Measurements from ENCODE around the gene PCDHA13. TPM values are rescaled to one million over a fixed set of nuclear protein-coding genes. Genes with fewer than 3 reads are reported as not detected.

PCDHA13 gene
- total and polyA plus RNA-seq, 2 of the 4 experiments (the other 2 are of a cell fraction) = not detected

- Histone ChIP-seq H3K23ac (ENCODE audit: low read depth, low read length) (no peak overlapping the region), H2AK9ac (replicated peaks; ENCODE audit: low read depth, low read length, poor library complexity) (no peak overlapping the region), H3K4me3 (ENCODE audit: insufficient read depth, low read depth, low read length) (no peak overlapping the region), H3K9ac (ENCODE audit: low read depth, low read length) (no peak overlapping the region), H2BK15ac (ENCODE audit: low read depth, low read length) (no peak overlapping the region), H3K14ac (replicated peaks; ENCODE audit: low read depth, low read length) (no peak overlapping the region), H3K18ac (ENCODE audit: low read depth, low read length) (no peak overlapping the region), H3K36me3 (ENCODE audit: control insufficient read depth, insufficient read depth, low read length) (no peaks in the 10 kb centered on the region), H4K20me1 (ENCODE audit: insufficient read depth, low read length) (no peaks in the 10 kb centered on the region), H2AK5ac (ENCODE audit: low read depth, low read length) (no peak overlapping the region), H2AFZ (replicated peaks; ENCODE audit: low read length, poor library complexity) (no peak overlapping the region), H3K79me1 (ENCODE audit: low read depth in 1 of 2, low read length in 2 of 2) (no peaks in the 10 kb centered on the region), H3K56ac (ENCODE audit: extremely low read depth, insufficient read depth, low read length) (no peak overlapping the region), H2BK120ac (ENCODE audit: low read depth, low read length) (no peak overlapping the region), H2BK5ac (ENCODE audit: low read depth, low read length, poor library complexity, severe bottlenecking) (no peak overlapping the region), H3K4ac (ENCODE audit: low read depth, low read length) (no peak overlapping the region), H3K4me2 (ENCODE audit: low read depth, low read length) (no peak overlapping the region), H4K8ac (ENCODE audit: low read depth in 2 of 2, low read length in 2 of 2) (no peak overlapping the region), H3K27ac (ENCODE audit: insufficient read depth, low read length) (no peak overlapping the region), H2BK20ac (ENCODE audit: low read depth, low read length) (no peak overlapping the region), H4K91ac (ENCODE audit: insufficient read depth, low read depth, low read length) (no peak overlapping the region), H3K9me3 (ENCODE audit: control insufficient read depth, insufficient read depth, low read length) (peaks cover 13% of the 10 kb centered on the region), H4K5ac (ENCODE audit: low read depth, low read length) (no peak overlapping the region), H3K4me1 (ENCODE audit: control insufficient read depth, insufficient read depth, low read length) (no peaks in the 10 kb centered on the region), H3K27me3 (ENCODE audit: control insufficient read depth, insufficient read depth, low read length) (no peaks in the 10 kb centered on the region), H3K9me1 (ENCODE audit: insufficient read depth, low read length) (no peaks in the 10 kb centered on the region)
- intact Hi-C loops (cut with micrococcal nuclease) = no loop called here
- no peak for DNase-seq
- in situ Hi-C loops (cut with MboI; ENCODE audit: low sequenced_read_pairs) = no loop called here
- CTCF ChIA-PET = no interaction called here
- dilution Hi-C loops (cut with HindIII; ENCODE audit: low sequenced_read_pairs, unreplicated experiment) = no loop called here
- BruUV-seq (replicated peaks) = no TSS peak
- POLR2A ChIA-PET (ENCODE audit: unreplicated experiment) = no interaction called here
- ATAC-seq (ENCODE audit: low read depth) = no peak
- TF ChIP-seq MXI1 (IDR thresholded peaks at IDR 0.05; ENCODE audit: borderline replicate concordance, low read depth, low read length) = no peak
- no peak for TF ChIP-seq ELK1 (IDR thresholded peaks at IDR 0.05; ENCODE audit: borderline replicate concordance, low read depth, low read length)
- no peak for TF ChIP-seq USF2 (IDR thresholded peaks at IDR 0.05; ENCODE audit: low read depth, low read length)
- no peak for TF ChIP-seq NFE2L2 (IDR thresholded peaks at IDR 0.05; ENCODE audit: low read depth, low read length)
- TF ChIP-seq CEBPB (IDR thresholded peaks at IDR 0.05; ENCODE audit: low read depth, low read length) = no peak
- no peak for TF ChIP-seq CHD1 (IDR thresholded peaks at IDR 0.05; ENCODE audit: low read depth, low read length)
- TF ChIP-seq SMC3 (IDR thresholded peaks at IDR 0.05; ENCODE audit: low read depth, low read length) = no peak
- no peak for TF ChIP-seq POLR2A (IDR thresholded peaks at IDR 0.05; ENCODE audit: low read depth, low read length)
- TF ChIP-seq CTCF (conservative IDR thresholded peaks at IDR 0.05; ENCODE audit: low read depth, low read length) = no peak
- no peak for TF ChIP-seq FOS (IDR thresholded peaks at IDR 0.05; ENCODE audit: low read depth, low read length)
- no CpG with 5 or more reads among the region's 4 CpGs for WGBS, 2 experiments (ENCODE audit: extremely low coverage in 2 of 2, insufficient read length in 1 of 2)
These were observed 41.7 kb downstream of the PCDHA13 start for GRCh38 chr5:140923601-140924000.

All from IMR-90 (cell line).